ENCODE results near the gene ADCY9.

GRCh38 chr16:3988824-3989223, 127.4 kb downstream of the ADCY9 start:
- TF ChIP-seq CTCF (conservative IDR thresholded peaks at IDR 0.05): no peak
- TF ChIP-seq EZH2 (IDR thresholded peaks at IDR 0.05; ENCODE audit: low read depth): no peak

Data from PC-9 (cell line).